Measurements from ENCODE around the gene TAGLN3. TPM values are rescaled to one million over a fixed set of nuclear protein-coding genes. Genes with fewer than 3 reads are reported as not detected.

The TAGLN3 gene
- total and polyA plus RNA-seq, 2 of the 13 experiments (the other 11 are each of a cell fraction or from before 2014, with no cell fraction given) = 0.51 to 0.91 TPM

DNA sequence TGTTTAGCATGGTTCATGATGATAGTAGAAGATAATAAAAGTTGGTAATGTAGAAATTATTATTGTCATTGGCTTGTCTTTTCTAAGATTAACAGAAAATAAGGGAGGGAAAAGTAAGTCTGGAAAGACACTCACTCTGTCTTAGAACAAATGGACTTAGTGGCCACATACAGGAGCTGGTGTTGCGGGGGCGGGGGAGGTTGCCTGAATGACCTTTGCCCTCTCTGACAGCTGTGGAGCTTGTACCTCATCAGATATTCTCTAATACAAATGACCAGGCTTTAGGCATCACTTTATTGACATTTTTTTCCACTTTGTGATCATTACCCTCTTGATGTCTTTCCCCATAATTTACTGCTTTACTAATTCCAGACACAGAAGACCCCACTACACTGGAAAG, 5.9 kb downstream of the TAGLN3 start:
- in situ Hi-C loops (cut with HindIII; ENCODE audit: extremely low pct_ligation_motif_present, low pct_unique_long_range_greater_than_20kb) = no loop called here

GRCh38 chr3:112005091-112005672, 6.5 kb downstream of the TAGLN3 start:
- H3K27ac ChIP-seq (ENCODE audit: extremely low read length, insufficient read depth, low read length) = no peak overlapping the region
- FAIRE-seq = no peak

More for the DNA sequence above, 5.9 kb downstream of the TAGLN3 start:
- no peak overlapping the region for H3K4me2 ChIP-seq (ENCODE audit: low read depth, low read length)
- no peak overlapping the region for H3K27ac ChIP-seq (ENCODE audit: extremely low read length, insufficient read depth, low read length)
- no peak for FAIRE-seq
- peak; percentile 62 for TF ChIP-seq NR2C2 (CRISPR knock-in tag; IDR thresholded peaks at IDR 0.05; ENCODE audit: borderline replicate concordance)
- TF ChIP-seq TFAP4 (IDR thresholded peaks at IDR 0.05; ENCODE audit: borderline replicate concordance, low read depth) = peak; percentile 21; the same call in 1 of the 2 replicates
- peak; percentile 26; the same call in 1 of the 2 replicates for TF ChIP-seq HNF4A (CRISPR knock-in tag; IDR thresholded peaks at IDR 0.05)
- TF ChIP-seq HNF4G (IDR thresholded peaks at IDR 0.05; ENCODE audit: borderline replicate concordance, low read depth, low read length) = peak; percentile 48
- TF ChIP-seq HNF4G (CRISPR knock-in tag; IDR thresholded peaks at IDR 0.05; ENCODE audit: borderline replicate concordance, low read depth) = no peak
- no peak for TF ChIP-seq GTF2F1 (IDR thresholded peaks at IDR 0.05; ENCODE audit: low read length)
- peak; percentile 68 for TF ChIP-seq NR2F6 (IDR thresholded peaks at IDR 0.05)
- peak; percentile 33; the same call in 1 of the 2 replicates for TF ChIP-seq NR2F6 (CRISPR knock-in tag; IDR thresholded peaks at IDR 0.05)
- no peak overlapping the region for H3K4me3 ChIP-seq (replicated peaks in 1 of 3; ENCODE audit: insufficient read depth in 1 of 3, low read depth in 2 of 3, low read length in 3 of 3)
- DNase-seq (ENCODE audit: low spot score) = no peak
- no peak overlapping the region for H2AFZ ChIP-seq (ENCODE audit: low read length)
- POLR2A ChIA-PET = no interaction called here
- H3K36me3 ChIP-seq (replicated peaks in 1 of 2; ENCODE audit: control insufficient read depth in 1 of 2, insufficient read depth in 2 of 2, low read length in 2 of 2) = no peaks in the 10 kb centered on the region
- H4K20me1 ChIP-seq (ENCODE audit: insufficient read depth, low read length) = no peaks in the 10 kb centered on the region
- 20% methylated on average over 2 of the region's 2 CpGs for WGBS (ENCODE audit: low lambda C conversion rate)
- ATAC-seq = peak; percentile 61
- peaks cover 1 to 10% of the 10 kb centered on the region in 2 experiments; a peak in 3 of 5 replicates for H3K27me3 ChIP-seq (ENCODE audit: control insufficient read depth in 1 of 2, insufficient read depth in 2 of 2, low read length in 2 of 2)
- intact Hi-C loops (cut with micrococcal nuclease; ENCODE audit: unreplicated experiment) = no loop called here
- peaks cover 25% of the 10 kb centered on the region for H3K4me1 ChIP-seq (ENCODE audit: insufficient read depth, low read length)
- no TSS peak for BruUV-seq (replicated peaks)
- H3K79me2 ChIP-seq (ENCODE audit: insufficient read depth, low read length) = no peaks in the 10 kb centered on the region
- H3K9me3 ChIP-seq (ENCODE audit: low read length) = no peaks in the 10 kb centered on the region
- H3K9ac ChIP-seq (ENCODE audit: insufficient read depth, low read depth, low read length) = no peak overlapping the region
- CTCF ChIA-PET (ENCODE audit: low intra/inter-chr PET ratio, low total read pairs) = no interaction called here

More at GRCh38 chr3:112005091-112005672, 6.5 kb downstream of the TAGLN3 start:
- Histone ChIP-seq H4K20me1 (ENCODE audit: insufficient read depth, low read length) (no peaks in the 10 kb centered on the region), H3K27me3 (ENCODE audit: control insufficient read depth in 1 of 2, insufficient read depth in 2 of 2, low read length in 2 of 2) (peaks cover 1 to 5% of the 10 kb centered on the region in 2 experiments; a peak in 2 of 5 replicates), H3K4me2 (ENCODE audit: low read depth, low read length) (no peak overlapping the region), H3K9me3 (ENCODE audit: low read length) (no peaks in the 10 kb centered on the region), H3K79me2 (ENCODE audit: insufficient read depth, low read length) (no peaks in the 10 kb centered on the region), H3K4me3 (replicated peaks in 1 of 3; ENCODE audit: insufficient read depth in 1 of 3, low read depth in 2 of 3, low read length in 3 of 3) (no peak overlapping the region), H3K36me3 (replicated peaks in 1 of 2; ENCODE audit: control insufficient read depth in 1 of 2, insufficient read depth in 2 of 2, low read length in 2 of 2) (no peaks in the 10 kb centered on the region), H2AFZ (ENCODE audit: low read length) (no peak overlapping the region), H3K9ac (ENCODE audit: insufficient read depth, low read depth, low read length) (no peak overlapping the region), H3K4me1 (ENCODE audit: insufficient read depth, low read length) (peaks cover 20% of the 10 kb centered on the region)
- ChIA-PET POLR2A (interaction anchor here (0.7 kb wide), 1 partner anchor 9 kb away, joined by 3 read pairs; no protein-coding TSS in a partner anchor), CTCF (ENCODE audit: low intra/inter-chr PET ratio, low total read pairs) (no interaction called here)
- WGBS (ENCODE audit: low lambda C conversion rate) = 28% methylated on average over 4 of the region's 4 CpGs
- in situ Hi-C loops (cut with HindIII; ENCODE audit: extremely low pct_ligation_motif_present, low pct_unique_long_range_greater_than_20kb) (no loop called here), intact Hi-C loops (cut with micrococcal nuclease; ENCODE audit: unreplicated experiment) (no loop called here)
- ATAC-seq (no peak), DNase-seq (ENCODE audit: low spot score) (no peak)
- no TSS peak for BruUV-seq (replicated peaks)
- TF ChIP-seq CREB1 (IDR thresholded peaks at IDR 0.05) (0 out of 2 replicates have a peak, but pooled peaks have one; percentile 12), CREB1 (CRISPR knock-in tag; IDR thresholded peaks at IDR 0.05) (no peak)
- TF ChIP-seq, protein P1, sequence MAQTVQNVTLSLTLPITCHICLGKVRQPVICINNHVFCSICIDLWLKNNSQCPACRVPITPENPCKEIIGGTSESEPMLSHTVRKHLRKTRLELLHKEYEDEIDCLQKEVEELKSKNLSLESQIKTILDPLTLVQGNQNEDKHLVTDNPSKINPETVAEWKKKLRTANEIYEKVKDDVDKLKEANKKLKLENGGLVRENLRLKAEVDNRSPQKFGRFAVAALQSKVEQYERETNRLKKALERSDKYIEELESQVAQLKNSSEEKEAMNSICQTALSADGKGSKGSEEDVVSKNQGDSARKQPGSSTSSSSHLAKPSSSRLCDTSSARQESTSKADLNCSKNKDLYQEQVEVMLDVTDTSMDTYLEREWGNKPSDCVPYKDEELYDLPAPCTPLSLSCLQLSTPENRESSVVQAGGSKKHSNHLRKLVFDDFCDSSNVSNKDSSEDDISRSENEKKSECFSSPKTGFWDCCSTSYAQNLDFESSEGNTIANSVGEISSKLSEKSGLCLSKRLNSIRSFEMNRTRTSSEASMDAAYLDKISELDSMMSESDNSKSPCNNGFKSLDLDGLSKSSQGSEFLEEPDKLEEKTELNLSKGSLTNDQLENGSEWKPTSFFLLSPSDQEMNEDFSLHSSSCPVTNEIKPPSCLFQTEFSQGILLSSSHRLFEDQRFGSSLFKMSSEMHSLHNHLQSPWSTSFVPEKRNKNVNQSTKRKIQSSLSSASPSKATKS (CRISPR knock-in tag; IDR thresholded peaks at IDR 0.05) = no peak
